PC-3 (cell line): ENCODE results near the gene CASKIN2. TPM values are rescaled to one million over a fixed set of nuclear protein-coding genes. Genes with fewer than 3 reads are reported as not detected.

Experiments used
- ATAC-seq: fragments of 200-7000 bp; cut with Tn5 transposase; 2 replicates; pipeline ENCODE4 v1.9.1; 2020; ENCODE audit warnings: mild to moderate bottlenecking, moderate library complexity
- BruUV-seq: library from RNA; stranded (reverse); fragments of 400-500 nt; replicated peaks from 2 replicates; lab custom pipeline; 2021; lab: Mats Ljungman, UMichigan
- CTCF ChIA-PET: fragments of 300-600 bp; sonication (Branson Sonifier 250); formaldehyde crosslinking; loops from one replicate; lab custom pipeline; 2022; ENCODE audit warnings: antibody characterized with exemption; lab: Charles Lee
- POLR2A ChIA-PET: fragments of 300-600 bp; sonication (Branson Sonifier 250); formaldehyde crosslinking; loops from one replicate; lab custom pipeline; 2022; ENCODE audit warnings: antibody characterized with exemption; ENCODE audit not compliant: unreplicated experiment; lab: Charles Lee
- DNase-seq: peaks from one replicate; pipeline ENCODE4 v3.0.0-alpha.2; 2015
- H2AFZ ChIP-seq: fragments of 300-600 bp; sonication (generic); 2 replicates; pipeline ENCODE4 v1.6.0; 2016; ENCODE audit warnings: antibody characterized with exemption, low read length
- H3F3A ChIP-seq: fragments of 300-600 bp; sonication (generic); one replicate; pipeline ENCODE4 v1.6.0; 2017; ENCODE audit warnings: antibody characterized with exemption, low read length, control low read depth, mild to moderate bottlenecking; ENCODE audit not compliant: unreplicated experiment
- H3K27ac ChIP-seq: fragments of 300-600 bp; sonication (generic); 2 replicates; pipeline ENCODE4 v1.5.1; 2016; ENCODE audit warnings: mild to moderate bottlenecking, low read length
- H3K27me3 ChIP-seq: fragments of 300-600 bp; sonication (generic); 2 replicates; pipeline ENCODE4 v1.6.1; 2016; ENCODE audit warnings: low read length, mixed read lengths
- H3K36me3 ChIP-seq: fragments of 300-600 bp; sonication (generic); 2 replicates; pipeline ENCODE4 v1.6.1; 2016; ENCODE audit warnings: low read depth, mixed run types, low read length, mixed read lengths
- H3K4me1 ChIP-seq: fragments of 300-600 bp; sonication (generic); 2 replicates; pipeline ENCODE4 v1.5.1; 2016; ENCODE audit warnings: low read length; ENCODE audit not compliant: insufficient read depth
- H3K4me2 ChIP-seq: fragments of 300-600 bp; sonication (generic); 2 replicates; pipeline ENCODE4 v1.6.0; 2016; ENCODE audit warnings: low read length
- H3K4me3 ChIP-seq: fragments of 300-600 bp; sonication (generic); 2 replicates; pipeline ENCODE4 v1.5.1; 2016; ENCODE audit warnings: mild to moderate bottlenecking, low read length, mixed read lengths
- H3K79me2 ChIP-seq: fragments of 300-600 bp; sonication (generic); 2 replicates; pipeline ENCODE4 v1.6.1; 2017; ENCODE audit warnings: low read length, mixed read lengths
- H3K9ac ChIP-seq: fragments of 300-600 bp; sonication (generic); 2 replicates; pipeline ENCODE4 v1.6.0; 2016; ENCODE audit warnings: mild to moderate bottlenecking, low read length
- H3K9me2 ChIP-seq: fragments of 300-600 bp; sonication (generic); replicated peaks from 2 replicates; pipeline ENCODE4 v1.6.1; 2016; ENCODE audit warnings: mixed run types, low read length, mixed read lengths
- H3K9me3 ChIP-seq: fragments of 300-600 bp; sonication (generic); 2 replicates; pipeline ENCODE4 v1.6.1; 2016; ENCODE audit warnings: low read length, mixed read lengths
- H4K20me1 ChIP-seq: fragments of 300-600 bp; sonication (generic); 2 replicates; pipeline ENCODE4 v1.6.1; 2016; ENCODE audit warnings: low read length, mixed read lengths
- EZH2 ChIP-seq: fragments of 300-600 bp; sonication (generic); IDR thresholded peaks from one replicate; pipeline ENCODE4 v1.6.1; 2017; ENCODE audit warnings: antibody characterized with exemption, mild to moderate bottlenecking, low read length; ENCODE audit not compliant: unreplicated experiment
- EZH2phosphoT487 ChIP-seq: fragments of 300-600 bp; sonication (generic); IDR thresholded peaks from 2 replicates; pipeline ENCODE4 v1.6.1; 2018; ENCODE audit warnings: mild to moderate bottlenecking, antibody characterized with exemption, low read length, borderline replicate concordance
- intact Hi-C: fragments of 100-400 bp; cut with micrococcal nuclease; formaldehyde crosslinking; loops from 2 replicates; pipeline ENCODE4 v1.9.0; 2023
- total RNA-seq: library from RNA; depleted of rRNA; stranded (reverse); fragments of >200 nt; gene quantifications from 2 replicates; pipeline ENCODE4 v1.2.3, GENCODE V29; 2014
- TF ChIP-seq, protein P1 (sequence below): fragments of 300-600 bp; sonication (generic); conservative IDR thresholded peaks from 2 replicates; pipeline ENCODE4 v1.5.1; 2017; ENCODE audit warnings: antibody characterized with exemption, low read depth, mild to moderate bottlenecking, low read length

The CASKIN2 gene
- total RNA-seq, 1 experiment from 2014 or later = 22.0 TPM

DNA sequence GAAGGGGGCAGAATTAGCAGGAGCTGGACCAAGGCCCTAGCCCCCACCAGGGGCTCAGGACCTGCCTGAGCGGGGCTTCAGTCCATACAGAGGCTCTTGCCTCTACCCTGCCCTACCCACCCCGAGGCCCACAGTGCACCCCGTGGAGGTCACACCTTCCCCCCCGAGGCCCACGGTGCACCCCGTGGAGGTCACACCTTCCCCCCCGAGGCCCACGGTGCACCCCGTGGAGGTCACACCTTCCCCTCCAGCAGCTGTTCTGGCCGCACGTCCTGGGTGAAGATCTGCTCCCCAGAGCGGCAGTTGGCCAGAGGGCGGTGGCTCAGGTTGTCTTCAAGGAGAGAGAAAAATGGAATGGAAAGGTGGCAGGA, 11.4 kb downstream of the CASKIN2 start:
- H3K9me2 ChIP-seq = no peaks in the 10 kb centered on the region
- H3K9ac ChIP-seq = no peak overlapping the region
- no peaks in the 10 kb centered on the region for H3F3A ChIP-seq
- ATAC-seq (no peak), DNase-seq (no peak)
- POLR2A ChIA-PET = no interaction called here
- no peak overlapping the region for H3K4me3 ChIP-seq
- intact Hi-C loops = no loop called here
- no peaks in the 10 kb centered on the region for H3K4me1 ChIP-seq
- CTCF ChIA-PET = no interaction called here
- peaks cover 4% of the 10 kb centered on the region for H4K20me1 ChIP-seq
- BruUV-seq = no TSS peak
- no peaks in the 10 kb centered on the region for H3K79me2 ChIP-seq
- peaks cover 31% of the 10 kb centered on the region; the same call in 1 of the 2 replicates for H3K36me3 ChIP-seq
- no peaks in the 10 kb centered on the region for H3K9me3 ChIP-seq
- no peak overlapping the region for H3K4me2 ChIP-seq
- H2AFZ ChIP-seq = no peak overlapping the region
- H3K27ac ChIP-seq = no peak overlapping the region
- TF ChIP-seq EZH2 (no peak), EZH2phosphoT487 (no peak)
- TF ChIP-seq, protein P1, sequence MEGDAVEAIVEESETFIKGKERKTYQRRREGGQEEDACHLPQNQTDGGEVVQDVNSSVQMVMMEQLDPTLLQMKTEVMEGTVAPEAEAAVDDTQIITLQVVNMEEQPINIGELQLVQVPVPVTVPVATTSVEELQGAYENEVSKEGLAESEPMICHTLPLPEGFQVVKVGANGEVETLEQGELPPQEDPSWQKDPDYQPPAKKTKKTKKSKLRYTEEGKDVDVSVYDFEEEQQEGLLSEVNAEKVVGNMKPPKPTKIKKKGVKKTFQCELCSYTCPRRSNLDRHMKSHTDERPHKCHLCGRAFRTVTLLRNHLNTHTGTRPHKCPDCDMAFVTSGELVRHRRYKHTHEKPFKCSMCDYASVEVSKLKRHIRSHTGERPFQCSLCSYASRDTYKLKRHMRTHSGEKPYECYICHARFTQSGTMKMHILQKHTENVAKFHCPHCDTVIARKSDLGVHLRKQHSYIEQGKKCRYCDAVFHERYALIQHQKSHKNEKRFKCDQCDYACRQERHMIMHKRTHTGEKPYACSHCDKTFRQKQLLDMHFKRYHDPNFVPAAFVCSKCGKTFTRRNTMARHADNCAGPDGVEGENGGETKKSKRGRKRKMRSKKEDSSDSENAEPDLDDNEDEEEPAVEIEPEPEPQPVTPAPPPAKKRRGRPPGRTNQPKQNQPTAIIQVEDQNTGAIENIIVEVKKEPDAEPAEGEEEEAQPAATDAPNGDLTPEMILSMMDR = no peak
- H3K27me3 ChIP-seq = no peaks in the 10 kb centered on the region

DNA sequence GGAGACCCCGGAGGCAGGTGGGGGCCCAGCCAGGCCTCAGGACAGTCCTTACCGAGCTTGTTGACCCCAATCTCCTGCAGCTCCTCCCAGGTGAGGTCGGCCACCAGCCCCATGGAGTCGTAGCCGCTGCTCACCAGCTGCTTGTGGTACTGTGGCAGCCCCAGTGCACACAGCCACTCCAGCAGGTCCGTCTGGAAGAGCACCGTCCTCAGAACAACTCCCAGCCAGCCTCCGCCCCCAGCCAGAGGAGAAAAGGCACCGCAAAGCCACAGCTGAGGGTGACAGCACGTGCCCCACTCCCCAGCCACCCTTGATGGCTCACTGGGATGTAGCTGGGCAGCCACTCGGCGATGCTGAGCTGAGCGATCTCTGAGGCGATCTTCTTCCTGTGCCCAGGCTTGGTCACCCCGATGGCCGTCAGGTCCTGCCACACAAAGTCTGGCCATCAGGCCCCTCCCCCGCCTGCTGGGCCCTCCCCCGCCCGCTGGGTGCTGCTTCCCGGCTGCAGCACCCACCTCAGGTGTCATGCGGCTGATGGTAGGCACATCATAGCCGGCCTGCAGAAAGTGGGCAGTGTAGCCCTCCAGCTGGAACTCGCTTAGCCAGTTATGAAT, 11.9 kb downstream of the CASKIN2 start:
- intact Hi-C loops = no loop called here
- DNase-seq (no peak), ATAC-seq (no peak)
- Histone ChIP-seq H3K36me3 (peaks cover 31% of the 10 kb centered on the region; the same call in 1 of the 2 replicates), H3K79me2 (no peaks in the 10 kb centered on the region), H2AFZ (no peak overlapping the region), H3K9me2 (no peaks in the 10 kb centered on the region), H3K27ac (no peak overlapping the region), H3K4me2 (no peak overlapping the region), H4K20me1 (no peaks in the 10 kb centered on the region; the same call in 1 of the 2 replicates), H3K9me3 (no peaks in the 10 kb centered on the region), H3K27me3 (no peaks in the 10 kb centered on the region), H3F3A (no peaks in the 10 kb centered on the region), H3K9ac (no peak overlapping the region), H3K4me1 (no peaks in the 10 kb centered on the region), H3K4me3 (no peak overlapping the region)
- TF ChIP-seq, protein P1 = no peak
- TF ChIP-seq EZH2phosphoT487 (no peak), EZH2 (no peak)
- ChIA-PET POLR2A (no interaction called here), CTCF (no interaction called here)
- no TSS peak for BruUV-seq

DNA sequence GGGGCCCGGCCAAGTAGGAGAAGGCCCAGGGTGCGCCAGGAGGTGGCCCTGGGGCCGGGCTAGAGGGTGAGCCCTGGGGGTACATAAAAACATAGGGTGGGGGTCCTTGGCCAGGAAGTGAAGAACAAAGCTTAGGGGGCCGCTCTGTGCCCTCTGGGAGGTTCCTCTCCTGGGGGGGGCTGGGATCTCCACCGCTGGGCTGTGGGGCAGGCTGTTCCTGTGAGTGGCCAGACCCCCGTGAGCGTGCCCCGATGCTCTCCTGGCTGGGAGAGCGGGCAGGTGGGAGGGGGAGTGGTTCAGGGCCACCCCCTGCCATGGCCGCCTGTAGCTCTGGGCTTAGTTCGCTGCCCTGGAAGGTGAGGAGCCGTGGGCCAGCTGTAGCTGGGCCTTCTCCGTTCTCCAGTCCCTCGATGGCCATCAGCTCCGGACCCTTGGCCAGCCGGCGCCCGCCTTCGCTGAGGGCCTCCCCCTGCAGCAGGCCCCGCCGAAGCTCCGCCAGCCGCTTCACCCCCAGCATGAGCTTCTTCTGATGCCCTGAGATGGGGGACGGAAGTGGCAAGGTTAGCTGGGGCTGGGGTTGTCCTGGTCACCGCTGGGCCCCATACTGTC, 12.5 kb downstream of the CASKIN2 start:
- H4K20me1 ChIP-seq = no peaks in the 10 kb centered on the region; the same call in 1 of the 2 replicates
- ATAC-seq (no peak), DNase-seq (no peak)
- H3K4me3 ChIP-seq = no peak overlapping the region
- no peaks in the 10 kb centered on the region for H3K4me1 ChIP-seq
- intact Hi-C loops = no loop called here
- no peak overlapping the region for H3K27ac ChIP-seq
- no peak overlapping the region for H2AFZ ChIP-seq
- no peaks in the 10 kb centered on the region for H3K9me3 ChIP-seq
- no peaks in the 10 kb centered on the region for H3K27me3 ChIP-seq
- H3K36me3 ChIP-seq = peaks cover 26% of the 10 kb centered on the region; the same call in 1 of the 2 replicates
- no peaks in the 10 kb centered on the region for H3F3A ChIP-seq
- no peaks in the 10 kb centered on the region for H3K79me2 ChIP-seq
- H3K4me2 ChIP-seq = no peak overlapping the region
- no peaks in the 10 kb centered on the region for H3K9me2 ChIP-seq
- TF ChIP-seq EZH2 (no peak), EZH2phosphoT487 (no peak)
- TF ChIP-seq, protein P1 = no peak
- CTCF ChIA-PET = no interaction called here
- POLR2A ChIA-PET = no interaction called here
- BruUV-seq = TSS peak; percentile 4
- no peak overlapping the region for H3K9ac ChIP-seq
